SK-N-SH treated with all-trans-retinoic acid at 6 μM for 48 hours (cell line): ENCODE data around the gene CKMT2.

ENCODE experiments used
- ARNTL ChIP-seq: fragments of 450-650 bp; formaldehyde crosslinking; IDR thresholded peaks from 2 replicates; pipeline ENCODE4 v1.5.0; 2020; ENCODE audit warnings: low read depth, mild to moderate bottlenecking, moderate library complexity, borderline replicate concordance
- ESRRG ChIP-seq: fragments of 250-450 bp; sonication (Bioruptor Pico); IDR thresholded peaks from 2 replicates; pipeline ENCODE4 v1.6.1; 2021; ENCODE audit warnings: mild to moderate bottlenecking
- PATZ1 ChIP-seq: fragments of 250-450 bp; sonication (Bioruptor Pico); IDR thresholded peaks from 2 replicates; pipeline ENCODE4 v1.8.0; 2020; ENCODE audit warnings: mild to moderate bottlenecking, moderate library complexity, borderline replicate concordance
- PPARA ChIP-seq: fragments of 250-450 bp; sonication (Bioruptor Pico); IDR thresholded peaks from 2 replicates; pipeline ENCODE4 v1.5.0; 2020; ENCODE audit warnings: mild to moderate bottlenecking, borderline replicate concordance
- ZC3H10 ChIP-seq: fragments of 250-450 bp; sonication (Bioruptor Pico); IDR thresholded peaks from 2 replicates; pipeline ENCODE4 v1.5.1; 2021; ENCODE audit warnings: mild to moderate bottlenecking, moderate library complexity
- ZFP3 ChIP-seq: fragments of 250-450 bp; sonication (Bioruptor Pico); IDR thresholded peaks from 2 replicates; pipeline ENCODE4 v1.5.0; 2020; ENCODE audit warnings: mild to moderate bottlenecking, moderate library complexity
- ZFP30 ChIP-seq: fragments of 450-650 bp; formaldehyde crosslinking; IDR thresholded peaks from 2 replicates; pipeline ENCODE4 v1.5.0; 2022; ENCODE audit warnings: mild to moderate bottlenecking, moderate library complexity
- ZNF565 ChIP-seq: fragments of 450-650 bp; formaldehyde crosslinking; conservative IDR thresholded peaks from 2 replicates; pipeline ENCODE4 v1.5.0; 2020; ENCODE audit warnings: low read depth, mild to moderate bottlenecking, moderate library complexity
- ZNF70 ChIP-seq: fragments of 450-650 bp; formaldehyde crosslinking; IDR thresholded peaks from 2 replicates; pipeline ENCODE4 v1.5.0; 2020; ENCODE audit warnings: mild to moderate bottlenecking, moderate library complexity

DNA sequence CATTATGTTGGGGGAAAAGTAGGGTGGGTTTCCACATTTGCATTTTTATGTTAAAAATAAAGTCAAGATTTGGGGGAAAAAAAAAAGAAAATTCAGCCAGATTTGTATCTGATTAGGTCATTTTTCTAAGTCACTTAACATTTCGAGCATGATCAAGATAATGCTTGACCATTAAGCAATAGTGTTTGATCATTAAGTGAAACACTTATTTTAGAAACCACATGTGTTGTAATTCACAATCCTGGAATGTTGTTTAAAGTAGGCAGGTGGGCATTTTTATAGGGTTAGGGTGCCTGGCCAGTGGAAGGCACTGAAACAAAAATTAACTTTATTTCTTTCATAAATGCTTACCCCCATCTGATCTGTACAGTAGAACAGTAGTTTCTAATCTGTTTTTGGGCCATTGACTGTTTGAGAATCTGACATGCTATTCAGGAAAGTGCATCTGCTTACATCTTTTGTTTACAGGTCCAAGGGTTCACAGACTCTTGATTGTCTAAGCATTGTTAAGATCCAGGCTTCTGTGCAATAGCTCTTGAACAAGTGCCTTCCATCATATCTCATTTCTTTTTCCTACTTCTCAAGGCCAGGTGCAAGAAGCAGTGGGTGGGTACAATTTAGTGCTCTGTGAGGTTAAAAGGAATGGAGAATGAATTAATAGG lies 77.4 kb downstream of the CKMT2 start:
- no peak for TF ChIP-seq ZFP3
- no peak for TF ChIP-seq PATZ1
- no peak for TF ChIP-seq ZFP30 (CRISPR knock-in tag)
- TF ChIP-seq ZNF565 (CRISPR knock-in tag) = no peak
- TF ChIP-seq ZC3H10 (CRISPR knock-in tag) = no peak
- TF ChIP-seq ESRRG (CRISPR knock-in tag) = no peak
- no peak for TF ChIP-seq ZNF70 (CRISPR knock-in tag)
- TF ChIP-seq ARNTL = no peak
- TF ChIP-seq PPARA (CRISPR knock-in tag) = no peak
